HepG2 (cell line): ENCODE measurements around the gene TAF3. TPM values are rescaled to one million over a fixed set of nuclear protein-coding genes. Genes with fewer than 3 reads are reported as not detected.

Source experiments
- ATAC-seq: fragments of 200-7000 bp; cut with Tn5 transposase; 3 replicates; pipeline ENCODE4 v1.9.1; 2020; ENCODE audit warnings: mild to moderate bottlenecking, moderate library complexity
- BruUV-seq: library from RNA; stranded (reverse); fragments of 400-500 nt; replicated peaks from 2 replicates; lab custom pipeline; 2021; lab: Mats Ljungman, UMichigan
- CTCF ChIA-PET: fragments of 300-600 bp; formaldehyde crosslinking; extraction: SDS; loops from one replicate; lab custom pipeline; 2021; ENCODE audit warnings: low total read pairs, inconsistent platforms, low intra/inter-chr PET ratio; lab: Yijun Ruan, JAX
- POLR2A ChIA-PET: fragments of 350-600 bp; sonication (Branson Sonifier 250); formaldehyde crosslinking; loops from one replicate; lab custom pipeline; 2020; ENCODE audit warnings: antibody characterized with exemption, inconsistent platforms; lab: Yijun Ruan, JAX
- DNase-seq: peaks from one replicate; pipeline ENCODE4 v3.0.0-alpha.2; 2015; ENCODE audit warnings: low spot score
- FAIRE-seq: peaks from 3 replicates; lab custom pipeline; 2011; peaks lifted over from hg19 to GRCh38; lab: Jason Lieb, UNC
- H2AFZ ChIP-seq: one replicate; pipeline ENCODE4 v1.6.1; 2011; ENCODE audit warnings: low read length, inconsistent platforms
- H3K27ac ChIP-seq: fragments of 300-600 bp; 3 replicates; pipeline ENCODE4 v1.8.0; 2011; ENCODE audit warnings: mixed run types, mild to moderate bottlenecking, mixed read lengths, low read length, inconsistent platforms; ENCODE audit not compliant: insufficient read depth; ENCODE audit errors: extremely low read length
- H3K27me3 ChIP-seq, 2 experiments: fragments of 200-600 bp in 1 of 2; 2 replicates in 1 of 2; 3 replicates in 1 of 2; pipeline versions ENCODE4 v1.6.0 to v1.8.0; 2011; ENCODE audit warnings: low read length in 2 of 2, mild to moderate bottlenecking in 2 of 2, moderate library complexity in 2 of 2, inconsistent platforms in 1 of 2; ENCODE audit not compliant: insufficient read depth in 2 of 2, control insufficient read depth in 1 of 2
- H3K36me3 ChIP-seq, 2 experiments: fragments of 200-600 bp in 1 of 2; replicated peaks in 1 of 2; 2 replicates in 1 of 2; 3 replicates in 1 of 2; pipeline versions ENCODE4 v1.5.1 to v1.8.0; 2011; ENCODE audit warnings: low read length in 2 of 2, inconsistent platforms in 1 of 2; ENCODE audit not compliant: insufficient read depth in 2 of 2, control insufficient read depth in 1 of 2
- H3K4me1 ChIP-seq: 2 replicates; pipeline ENCODE4 v1.5.1; 2012; ENCODE audit warnings: low read length, inconsistent platforms; ENCODE audit not compliant: insufficient read depth
- H3K4me2 ChIP-seq: 2 replicates; pipeline ENCODE4 v1.6.0; 2011; ENCODE audit warnings: low read depth, low read length, inconsistent platforms
- H3K4me3 ChIP-seq, 3 experiments: fragments of 200-600 bp in 1 of 3; sonication (generic), shearing (Covaris generic) in 1 of 3; replicated peaks in 1 of 3; 2 replicates each; pipeline ENCODE4 v1.5.1; 2011 to 2016; ENCODE audit warnings: low read length in 3 of 3, inconsistent platforms in 2 of 3, low read depth in 2 of 3, mild to moderate bottlenecking in 2 of 3, control low read depth in 1 of 3, mixed read lengths in 1 of 3; ENCODE audit not compliant: insufficient read depth in 1 of 3
- H3K79me2 ChIP-seq: one replicate; pipeline ENCODE4 v1.6.1; 2011; ENCODE audit warnings: low read length, inconsistent platforms; ENCODE audit not compliant: insufficient read depth
- H3K9ac ChIP-seq: 2 replicates; pipeline ENCODE4 v1.6.0; 2011; ENCODE audit warnings: mild to moderate bottlenecking, low read depth, low read length, inconsistent platforms; ENCODE audit not compliant: insufficient read depth
- H3K9me3 ChIP-seq: 2 replicates; pipeline ENCODE4 v1.5.1; 2012; ENCODE audit warnings: mild to moderate bottlenecking, low read length
- H4K20me1 ChIP-seq: 2 replicates; pipeline ENCODE4 v1.6.0; 2011; ENCODE audit warnings: inconsistent platforms, mild to moderate bottlenecking, low read length, moderate library complexity; ENCODE audit not compliant: insufficient read depth
- AHR ChIP-seq: IDR thresholded peaks from 2 replicates; pipeline ENCODE4 v1.6.1; 2018; ENCODE audit warnings: missing genetic modification reagents, missing compliant biosample characterization
- GABPA ChIP-seq, 2 experiments: IDR thresholded peaks; 2 replicates each; pipeline ENCODE4 v1.6.1; 2011 to 2016; ENCODE audit warnings: low read depth in 2 of 2, low read length in 1 of 2, missing biosample characterization in 1 of 2, missing genetic modification characterization in 1 of 2
- MTA1 ChIP-seq: sonication (generic); formaldehyde crosslinking; IDR thresholded peaks from 2 replicates; pipeline ENCODE4 v1.4.0; 2020; ENCODE audit warnings: missing genetic modification reagents, mild to moderate bottlenecking, borderline replicate concordance
- MXI1 ChIP-seq: IDR thresholded peaks from 3 replicates; pipeline ENCODE4 v1.6.1; 2012; ENCODE audit warnings: low read depth, low read length, inconsistent platforms, borderline replicate concordance
- NFIC ChIP-seq: IDR thresholded peaks from 2 replicates; pipeline ENCODE4 v1.6.1; 2012; ENCODE audit warnings: mild to moderate bottlenecking, low read length, inconsistent platforms
- NR1H2 ChIP-seq: sonication (generic); formaldehyde crosslinking; IDR thresholded peaks from 2 replicates; pipeline ENCODE4 v1.8.1; 2022; ENCODE audit warnings: low read depth, missing genetic modification reagents, borderline replicate concordance
- RBM22 ChIP-seq: fragments of 200-400 bp; formaldehyde crosslinking; optimal IDR thresholded peaks from 2 replicates; pipeline ENCODE3; 2017; ENCODE audit warnings: mild to moderate bottlenecking, low read length, moderate library complexity
- RELA ChIP-seq: sonication (generic); formaldehyde crosslinking; IDR thresholded peaks from 2 replicates; pipeline ENCODE4 v1.4.0; 2020; ENCODE audit warnings: missing genetic modification reagents
- SALL1 ChIP-seq: sonication (generic); formaldehyde crosslinking; IDR thresholded peaks from 2 replicates; pipeline ENCODE4 v1.8.0; 2022; ENCODE audit warnings: mild to moderate bottlenecking, missing genetic modification reagents
- ZFX ChIP-seq: sonication (generic); formaldehyde crosslinking; IDR thresholded peaks from 2 replicates; pipeline ENCODE4 v1.4.0; 2020; ENCODE audit warnings: mild to moderate bottlenecking, low read depth, missing genetic modification reagents, moderate library complexity
- ZKSCAN8 ChIP-seq: IDR thresholded peaks from 2 replicates; pipeline ENCODE4 v1.6.1; 2016; ENCODE audit warnings: borderline replicate concordance, missing genetic modification reagents, missing compliant biosample characterization
- ZNF17 ChIP-seq: sonication (generic); formaldehyde crosslinking; IDR thresholded peaks from 2 replicates; pipeline ENCODE4 v1.5.0; 2020; ENCODE audit warnings: mild to moderate bottlenecking, missing genetic modification reagents
- ZNF326 ChIP-seq: sonication (generic); formaldehyde crosslinking; IDR thresholded peaks from 2 replicates; pipeline ENCODE4 v1.4.0; 2020; ENCODE audit warnings: missing genetic modification reagents, borderline replicate concordance
- ZNF432 ChIP-seq: sonication (generic); formaldehyde crosslinking; IDR thresholded peaks from 2 replicates; pipeline ENCODE4 v1.5.0; 2020; ENCODE audit warnings: missing genetic modification reagents, mild to moderate bottlenecking, borderline replicate concordance
- ZNF468 ChIP-seq: sonication (generic); formaldehyde crosslinking; IDR thresholded peaks from 2 replicates; pipeline ENCODE4 v1.8.0; 2022; ENCODE audit warnings: mild to moderate bottlenecking, moderate library complexity, missing genetic modification reagents
- ZNF512B ChIP-seq: sonication (generic); formaldehyde crosslinking; IDR thresholded peaks from 2 replicates; pipeline ENCODE4 v1.5.1; 2020; ENCODE audit warnings: missing genetic modification reagents, mild to moderate bottlenecking, borderline replicate concordance
- ZNF569 ChIP-seq: sonication (generic); formaldehyde crosslinking; IDR thresholded peaks from 2 replicates; pipeline ENCODE4 v1.5.0; 2020; ENCODE audit warnings: mild to moderate bottlenecking, missing genetic modification reagents, moderate library complexity, borderline replicate concordance
- ZNF703 ChIP-seq: sonication (generic); formaldehyde crosslinking; IDR thresholded peaks from 2 replicates; pipeline ENCODE4 v1.5.1; 2020; ENCODE audit warnings: missing genetic modification reagents, mild to moderate bottlenecking, moderate library complexity, borderline replicate concordance
- ZNF713 ChIP-seq: sonication (generic); formaldehyde crosslinking; IDR thresholded peaks from 2 replicates; pipeline ENCODE4 v1.4.0; 2020; ENCODE audit warnings: mild to moderate bottlenecking, missing genetic modification reagents
- ZNF772 ChIP-seq: sonication (generic); formaldehyde crosslinking; IDR thresholded peaks from 2 replicates; pipeline ENCODE4 v1.5.0; 2020; ENCODE audit warnings: mild to moderate bottlenecking, missing genetic modification reagents
- WGBS: methylation state at CpG from one replicate; pipeline ENCODE4 v1.1.6; 2017; ENCODE audit warnings: low lambda C conversion rate; 5-methylcytosine and 5-hydroxymethylcytosine counted together
- in situ Hi-C: cut with HindIII; loops from 2 replicates; pipeline ENCODE4 v1.10.0; 2017; ENCODE audit warnings: low pct_unique_long_range_greater_than_20kb; ENCODE audit not compliant: extremely low pct_ligation_motif_present
- intact Hi-C: fragments of 100-400 bp; cut with micrococcal nuclease; formaldehyde crosslinking; loops from one replicate; pipeline ENCODE4 v1.10.0; 2022; ENCODE audit not compliant: unreplicated experiment
- polyA plus RNA-seq, 8 experiments: library from polyadenylated mRNA; depleted of rRNA in 3 of 8; stranded (reverse) in 7 of 8; unstranded in 1 of 8; fragments of >200 nt; fragmentation: Illumina TruSeq in 4 of 8; extraction: Trizol in 4 of 8; gene quantifications; 2 replicates each; pipeline versions ENCODE4 v1.2.1 to v1.2.3, GENCODE V29; 2011 to 2016; ENCODE audit warnings: low read depth in 4 of 8, missing spikeins in 1 of 8, mixed read lengths in 1 of 8; ENCODE audit not compliant: insufficient read depth in 1 of 8
- total RNA-seq, 5 experiments: library from RNA; depleted of rRNA; stranded (reverse); fragments of >200 nt; fragmentation: Illumina TruSeq; extraction: Trizol; gene quantifications; 2 replicates each; pipeline ENCODE4 v1.2.3, GENCODE V29; 2016; ENCODE audit warnings: low read depth in 1 of 5

Gene TAF3
- total and polyA plus RNA-seq, 2 of the 13 experiments (the other 11 are each of a cell fraction or from before 2014, with no cell fraction given), result 1.7 to 2.9 TPM

GRCh38 chr10:8054494-8055407 lies 236.4 kb downstream of the TAF3 start, which contains the start of gene GATA3:
GATA3 (plus strand) TSS chr10:8054688; CDS start chr10:8055656, 968 bp downstream.
- intact Hi-C loops (no loop called here), in situ Hi-C loops (no loop called here)
- WGBS, result 64% methylated on average over 34 of the region's 65 CpGs
- Histone ChIP-seq H2AFZ (no peak within 1 kb of the TSS), H3K9me3 (no peaks in the 10 kb centered on the region), H3K79me2 (no peaks in the 10 kb centered on the region), H4K20me1 (peaks cover 15% of the 10 kb centered on the region; the same call in 1 of the 2 replicates), H3K9ac (no peak within 1 kb of the TSS), H3K36me3 (no peaks in the 10 kb centered on the region), H3K27ac (no peak within 1 kb of the TSS), H3K4me3 (no peak within 1 kb of the TSS), H3K4me1 (peaks cover 6% of the 10 kb centered on the region; the same call in 1 of the 2 replicates), H3K27me3 (peaks cover 11 to 80% of the 10 kb centered on the region in 2 experiments), H3K4me2 (no peak within 1 kb of the TSS)
- DNase-seq, result no peak
- FAIRE-seq, result no peak
- ChIA-PET POLR2A (no interaction called here), CTCF (no interaction called here)
- no peak for TF ChIP-seq SALL1
- TF ChIP-seq NFIC, result no peak
- no peak for TF ChIP-seq MTA1 (CRISPR knock-in tag)
- no peak for TF ChIP-seq ZKSCAN8 (CRISPR knock-in tag)
- TF ChIP-seq AHR (CRISPR knock-in tag), result no peak
- no peak for TF ChIP-seq RBM22
- TF ChIP-seq ZFX (CRISPR knock-in tag), result no peak
- TF ChIP-seq ZNF713 (CRISPR knock-in tag), result no peak
- no peak for TF ChIP-seq ZNF569 (CRISPR knock-in tag)
- no peak for TF ChIP-seq ZNF772 (CRISPR knock-in tag)
- TF ChIP-seq ZNF326 (CRISPR knock-in tag), result no peak
- TF ChIP-seq ZNF468 (CRISPR knock-in tag), result no peak
- no peak for TF ChIP-seq ZNF432 (CRISPR knock-in tag)
- TF ChIP-seq RELA (CRISPR knock-in tag), result no peak
- no peak for TF ChIP-seq ZNF512B
- no peak for TF ChIP-seq ZNF703 (CRISPR knock-in tag)
- no peak for TF ChIP-seq ZNF17
- no peak for TF ChIP-seq MXI1
- no peak for TF ChIP-seq NR1H2 (CRISPR knock-in tag)
- TF ChIP-seq GABPA (IDR thresholded peaks at IDR 0.05; ENCODE audit: low read depth, low read length), result no peak
- TF ChIP-seq GABPA (CRISPR knock-in tag; IDR thresholded peaks at IDR 0.05; ENCODE audit: low read depth), result no peak
- no TSS peak for BruUV-seq
- ATAC-seq, result no peak
